Measurements from ENCODE around the gene CACFD1. TPM values are rescaled to one million over a fixed set of nuclear protein-coding genes. Genes with fewer than 3 reads are reported as not detected.

CACFD1 gene
- 10 to 100 TPM in 2 of 4 donors, 1 to 10 TPM in 2; 8.6 to 16.3 (median 10.3) TPM for total RNA-seq

GRCh38 chr9:133459476-133460404, at the start of gene CACFD1:
CACFD1 (plus strand) TSS chr9:133459978; CDS start chr9:133460067, 89 bp downstream.
- peak; percentile 94 for DNase-seq (ENCODE audit: low spot score in 2 of 2)
- TF ChIP-seq CTCF (IDR thresholded peaks at IDR 0.05) (peak in 2 of 5 experiments; percentile 11 to 28), POLR2A (IDR thresholded peaks at IDR 0.05) (peak in 1 of 2 donors; percentile 77), EP300 (IDR thresholded peaks at IDR 0.05) (peak in 1 of 2 donors; percentile 86)
- peaks cover 0 to 25% (median 11%) of the 10 kb centered on the region in 4 donors for H3K4me1 ChIP-seq
- H3K27ac ChIP-seq = peak within 1 kb of the TSS; percentile 94 to 99 (median 96)
- 0 to 2% methylated on average over 11 to 37 of the region's 86 CpGs for WGBS, 2 donors
- H3K9me3 ChIP-seq = no peaks in the 10 kb centered on the region
- H3K4me3 ChIP-seq = peak within 1 kb of the TSS; percentile 73 to 96 (median 89)
- no peaks in the 10 kb centered on the region for H3K27me3 ChIP-seq
- peaks cover 0 to 35% (median 0%) of the 10 kb centered on the region in 3 donors for H3K36me3 ChIP-seq

- H3K36me3 ChIP-seq = peaks cover 0 to 58% (median 19%) of the 10 kb centered on the region in 3 donors
- TF ChIP-seq CTCF (IDR thresholded peaks at IDR 0.05) = no peak
- TF ChIP-seq POLR2A (IDR thresholded peaks at IDR 0.05) = no peak
- no peak for TF ChIP-seq EP300 (IDR thresholded peaks at IDR 0.05)
- H3K4me3 ChIP-seq = no peak overlapping the region
- H3K9me3 ChIP-seq = no peaks in the 10 kb centered on the region
- no peak overlapping the region for H3K27ac ChIP-seq
- WGBS, 2 donors = 79 to 81% methylated on average over 1 of the region's 1 CpG
- H3K27me3 ChIP-seq = no peaks in the 10 kb centered on the region
- DNase-seq (ENCODE audit: low spot score in 2 of 2) = no peak
- peaks cover 0 to 33% (median 13%) of the 10 kb centered on the region in 4 donors for H3K4me1 ChIP-seq
These were observed 44.6 kb upstream of the CACFD1 start for GRCh38 chr9:133415170-133415569.

GRCh38 chr9:133417541-133418461, 42.0 kb upstream of the CACFD1 start, which contains the start of gene REXO4:
REXO4 (minus strand) TSS chr9:133418010; CDS start chr9:133417844, 166 bp downstream.
- TF ChIP-seq EP300 (IDR thresholded peaks at IDR 0.05) (peak; percentile 34 to 86), CTCF (IDR thresholded peaks at IDR 0.05) (peak in 1 of 5 experiments; percentile 26), POLR2A (IDR thresholded peaks at IDR 0.05) (peak in 1 of 2 donors; percentile 15)
- 0 to 4% methylated on average over 27 to 60 of the region's 75 CpGs for WGBS, 2 donors
- DNase-seq (ENCODE audit: low spot score in 2 of 2) = peak; percentile 45 to 59
- Histone ChIP-seq H3K36me3 (peaks cover 0 to 32% (median 2%) of the 10 kb centered on the region in 3 donors), H3K9me3 (no peaks in the 10 kb centered on the region), H3K27ac (peak within 1 kb of the TSS; percentile 14 to 88 (median 84)), H3K4me1 (peaks cover 0 to 33% (median 13%) of the 10 kb centered on the region in 4 donors), H3K27me3 (no peaks in the 10 kb centered on the region), H3K4me3 (peak within 1 kb of the TSS; percentile 60 to 96 (median 79))

- Histone ChIP-seq H3K27me3 (no peaks in the 10 kb centered on the region), H3K9me3 (no peaks in the 10 kb centered on the region), H3K4me3 (peak overlapping the region in 1 of 4 donors; percentile 60), H3K36me3 (peaks cover 0 to 21% (median 0%) of the 10 kb centered on the region in 3 donors), H3K4me1 (peaks cover 0 to 33% (median 13%) of the 10 kb centered on the region in 4 donors), H3K27ac (peak overlapping the region in 1 of 4 donors; percentile 88)
- WGBS, 2 donors = 70 to 72% methylated on average over 13 of the region's 13 CpGs
- no peak for DNase-seq (ENCODE audit: low spot score in 2 of 2)
- TF ChIP-seq POLR2A (IDR thresholded peaks at IDR 0.05) = no peak
These were observed 40.8 kb upstream of the CACFD1 start for GRCh38 chr9:133419005-133419404.

GRCh38 chr9:133420392-133420827, 39.4 kb upstream of the CACFD1 start:
- H3K4me1 ChIP-seq = peaks cover 0 to 28% (median 13%) of the 10 kb centered on the region in 4 donors
- H3K27ac ChIP-seq = no peak overlapping the region
- TF ChIP-seq EP300 (IDR thresholded peaks at IDR 0.05) (no peak), CTCF (IDR thresholded peaks at IDR 0.05) (no peak), POLR2A (IDR thresholded peaks at IDR 0.05) (no peak)
- WGBS, 2 donors = 61 to 71% methylated on average over 5 of the region's 5 CpGs
- H3K4me3 ChIP-seq = no peak overlapping the region
- H3K27me3 ChIP-seq = no peaks in the 10 kb centered on the region
- H3K9me3 ChIP-seq = no peaks in the 10 kb centered on the region
- H3K36me3 ChIP-seq = peaks cover 0 to 21% (median 0%) of the 10 kb centered on the region in 3 donors
- DNase-seq (ENCODE audit: low spot score in 2 of 2) = no peak

Data from tibial nerve (tissue), 4 donors.